ENCODE data around the gene FUT6.
"Not testable (repeated sequence)": the region's sequence is repeated elsewhere in the genome, so short reads cannot be mapped to it uniquely, and the experiment has no call there.

The FUT6 gene

DNA sequence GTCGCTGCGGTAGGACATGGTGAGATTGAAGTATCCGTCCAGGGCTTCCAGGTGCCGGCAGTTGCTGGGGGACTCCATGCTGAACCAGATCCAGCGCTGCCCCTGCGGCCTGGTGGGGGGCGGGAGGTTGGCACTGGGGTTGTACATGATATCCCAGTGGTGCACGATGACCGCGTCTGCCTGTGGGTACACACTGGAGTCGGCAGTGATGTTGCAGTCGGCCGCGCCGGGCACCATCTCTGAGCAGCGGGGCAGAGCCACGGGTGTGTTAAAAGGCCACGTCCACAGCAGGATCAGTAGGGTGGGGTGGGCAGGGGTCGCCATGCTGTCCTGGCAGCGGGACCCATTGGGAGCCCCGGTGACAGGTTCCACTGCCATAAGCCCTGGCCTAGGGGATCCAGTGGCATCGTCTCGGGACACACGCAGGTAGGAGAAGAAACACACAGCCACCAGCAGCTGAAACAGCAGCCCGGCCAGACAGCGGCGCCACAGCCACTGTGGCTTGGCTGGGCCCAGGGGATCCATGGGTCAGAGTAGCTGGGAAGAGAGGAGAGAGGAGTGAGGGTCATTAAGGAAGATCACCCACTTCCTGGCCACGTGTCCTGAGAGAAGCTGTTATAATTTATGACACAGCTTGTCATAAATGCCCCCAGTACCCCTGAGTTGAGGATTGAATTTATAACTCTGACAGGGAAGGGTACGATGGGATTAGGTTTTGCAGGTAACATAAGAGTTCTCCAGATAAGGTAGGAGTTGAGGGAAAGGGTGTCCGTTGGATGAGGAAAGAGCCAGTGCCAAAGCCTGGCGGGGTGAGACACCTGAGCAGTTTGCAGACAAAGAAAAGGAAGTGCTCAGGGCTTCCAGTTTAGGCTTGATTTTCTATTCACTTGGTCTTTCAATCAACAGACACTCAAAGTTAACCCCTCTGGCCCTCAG lies 28.0 kb upstream of the FUT6 start:
- no peak for FAIRE-seq
- TF ChIP-seq POLR2A (IDR thresholded peaks at IDR 0.05; ENCODE audit: low read depth, low read length), result no peak
- DNase-seq (ENCODE audit: insufficient read length, low spot score), result no peak

DNA sequence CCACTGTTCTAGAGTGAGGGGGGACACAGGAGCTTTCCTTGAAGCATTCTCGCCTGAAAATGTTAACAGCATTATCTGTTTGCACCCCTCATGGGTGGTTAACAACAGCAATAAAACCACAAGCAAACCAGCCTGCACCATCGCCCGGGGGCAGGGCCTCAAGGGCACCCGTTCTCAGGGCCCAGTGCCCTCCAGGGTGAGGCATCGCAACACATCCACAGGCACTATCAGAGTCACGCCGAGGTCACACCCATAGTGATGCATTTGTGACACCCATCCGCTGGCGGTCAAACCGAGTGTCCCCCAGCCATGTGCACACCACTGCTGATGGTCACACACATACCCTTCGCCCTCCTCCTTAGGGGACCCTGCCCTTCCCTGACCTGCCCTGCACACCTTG lies 26.3 kb upstream of the FUT6 start:
- FAIRE-seq (no peak), DNase-seq (ENCODE audit: insufficient read length, low spot score) (no peak)
- TF ChIP-seq POLR2A (IDR thresholded peaks at IDR 0.05; ENCODE audit: low read depth, low read length), result no peak

DNA sequence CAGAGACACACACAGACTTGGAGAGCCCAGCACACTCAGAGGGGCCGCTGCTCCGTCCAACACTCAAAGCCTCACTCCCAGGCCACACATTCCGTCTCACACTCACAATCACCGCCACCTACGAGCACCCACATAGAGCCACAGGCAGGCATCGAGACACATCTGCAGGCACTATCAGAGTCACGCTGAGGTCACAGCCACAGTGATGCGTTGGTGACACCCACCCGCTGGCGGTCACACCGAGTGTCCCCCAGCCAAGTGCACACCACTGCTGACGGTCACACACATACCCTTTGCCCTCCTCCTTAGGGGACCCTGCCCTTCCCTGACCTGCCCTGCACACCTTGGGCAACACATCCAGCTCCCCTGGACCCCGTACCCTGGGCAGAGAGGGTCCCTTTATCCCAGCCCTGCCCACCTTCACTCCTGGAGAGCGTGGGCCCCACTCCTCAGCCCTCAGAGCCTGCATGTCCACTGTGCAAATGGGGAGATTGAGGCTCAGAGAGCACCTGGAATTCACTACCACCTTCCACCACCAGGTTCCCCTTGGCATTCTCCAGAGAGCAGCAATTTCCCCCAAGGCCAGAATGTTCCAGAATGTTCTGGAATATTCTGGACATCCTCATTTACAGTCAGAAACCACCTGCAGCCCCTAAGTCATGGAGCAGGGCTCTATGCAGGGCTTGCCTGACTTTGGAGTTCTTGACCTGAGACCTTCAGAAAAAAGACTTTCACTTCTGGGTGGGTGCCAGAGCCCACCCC lies 25.4 kb upstream of the FUT6 start:
- FAIRE-seq (no peak), DNase-seq (ENCODE audit: insufficient read length, low spot score) (no peak)
- TF ChIP-seq POLR2A (IDR thresholded peaks at IDR 0.05; ENCODE audit: low read depth, low read length), result no peak

DNA sequence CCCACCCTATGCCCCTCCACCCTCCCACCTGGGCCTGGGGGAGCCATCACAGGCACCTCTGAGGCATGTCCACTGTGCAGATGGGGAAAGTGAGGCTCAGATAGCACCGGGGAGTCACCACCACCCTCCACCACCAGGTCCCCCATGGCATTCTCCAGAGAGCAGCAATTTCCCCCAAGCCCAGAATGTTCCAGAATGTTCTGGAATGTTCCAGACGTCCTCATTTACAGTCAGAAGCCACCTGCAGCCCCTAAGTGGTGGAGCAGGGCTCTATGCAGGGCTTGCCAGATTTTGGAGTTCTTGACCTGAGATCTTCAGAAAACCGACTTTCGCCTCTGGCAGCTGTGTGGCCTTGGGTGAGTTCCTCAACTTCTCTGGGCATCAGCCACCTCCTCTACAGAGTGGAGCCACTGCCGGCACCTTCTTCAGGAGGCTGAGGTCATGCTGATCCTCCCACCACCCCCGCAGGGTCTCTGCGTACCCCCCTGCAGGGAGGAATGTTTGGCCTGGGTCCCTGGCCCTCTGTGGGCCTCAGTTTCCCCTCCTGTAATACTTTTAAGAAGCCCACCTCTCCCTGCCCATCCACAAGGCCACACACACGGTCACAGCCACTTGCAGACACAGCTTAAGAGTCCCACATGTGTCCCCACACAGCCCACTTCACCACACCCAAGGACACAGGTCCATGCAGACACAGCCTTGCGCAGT lies 24.7 kb upstream of the FUT6 start:
- DNase-seq (ENCODE audit: insufficient read length, low spot score), result no peak
- no peak for TF ChIP-seq POLR2A (IDR thresholded peaks at IDR 0.05; ENCODE audit: low read depth, low read length)
- no peak for FAIRE-seq

DNA sequence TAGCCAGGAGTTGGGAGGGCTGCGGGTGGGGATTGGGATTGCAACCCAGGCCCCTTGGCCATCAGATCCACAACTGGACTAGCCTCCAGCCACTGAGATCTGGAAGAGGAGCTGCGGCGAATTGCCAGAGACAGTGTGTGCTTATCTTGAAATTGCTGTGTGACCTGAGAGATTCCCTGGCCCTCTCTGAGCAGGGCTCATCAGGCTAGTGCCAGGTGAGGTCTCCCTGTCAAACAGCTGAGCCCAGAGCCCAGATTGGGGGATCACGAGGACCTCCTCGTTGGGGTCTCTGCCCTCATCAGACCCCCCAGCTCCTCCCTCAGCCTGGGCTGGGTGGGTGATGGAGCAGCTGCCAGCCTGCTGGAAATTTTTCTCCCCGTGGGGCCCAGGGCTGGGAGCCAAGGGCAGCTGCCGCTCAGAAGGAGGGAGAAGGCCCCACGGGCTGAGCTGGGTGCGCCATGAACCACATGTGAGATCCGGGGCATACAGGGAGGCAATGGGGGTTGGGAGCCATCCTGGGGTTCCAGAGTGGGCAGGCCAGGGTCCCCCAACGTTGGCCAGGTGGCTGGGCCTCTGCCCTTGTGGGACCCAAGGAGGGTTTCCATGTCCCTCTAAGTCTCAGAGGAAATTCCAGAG lies 23.6 kb upstream of the FUT6 start:
- FAIRE-seq, result no peak
- TF ChIP-seq POLR2A (IDR thresholded peaks at IDR 0.05; ENCODE audit: low read depth, low read length), result no peak
- no peak for DNase-seq (ENCODE audit: insufficient read length, low spot score)

DNA sequence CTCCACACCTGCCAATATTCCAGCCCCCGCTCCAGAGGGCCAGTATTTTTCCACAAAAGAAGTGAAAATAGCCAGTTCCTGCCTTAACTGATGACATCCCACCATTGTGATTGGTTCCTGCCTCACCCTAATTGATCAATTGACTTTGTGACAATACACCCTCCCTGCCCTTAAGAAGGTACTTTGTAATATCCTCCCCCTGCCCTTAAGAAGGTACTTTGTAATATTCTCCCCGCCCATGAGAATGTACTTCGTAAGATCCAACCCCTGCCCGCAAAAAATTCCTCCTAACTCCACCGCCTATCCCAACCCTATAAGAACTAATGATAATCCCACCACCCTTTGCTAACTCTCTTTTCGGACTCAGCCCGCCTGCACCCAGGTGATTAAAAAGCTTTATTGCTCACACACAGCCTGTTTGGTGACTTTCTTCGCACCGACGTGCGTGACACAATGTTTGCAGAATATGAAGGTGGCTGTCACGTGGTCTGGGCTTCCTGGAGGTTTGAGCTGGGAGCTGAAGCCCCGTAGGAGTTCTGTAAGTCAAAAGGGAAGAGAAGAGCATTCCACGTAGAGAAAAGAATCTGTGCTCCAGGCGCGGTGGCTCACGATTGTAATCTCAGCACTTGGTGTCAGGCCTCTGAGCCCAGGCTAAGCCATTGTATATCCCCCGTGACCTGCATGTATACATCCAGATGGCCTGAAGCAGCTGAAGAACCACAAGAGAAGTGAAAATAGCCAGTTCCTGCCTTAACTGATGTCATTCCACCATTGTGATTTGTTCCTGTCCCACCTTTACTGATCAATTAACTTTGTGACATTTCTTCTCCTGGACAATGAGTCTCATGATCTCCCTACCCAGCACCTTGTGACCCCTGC lies 17.9 kb upstream of the FUT6 start:
- no peak for FAIRE-seq
- no peak for DNase-seq (ENCODE audit: insufficient read length, low spot score)
- TF ChIP-seq POLR2A (IDR thresholded peaks at IDR 0.05; ENCODE audit: low read depth, low read length), result no peak

DNA sequence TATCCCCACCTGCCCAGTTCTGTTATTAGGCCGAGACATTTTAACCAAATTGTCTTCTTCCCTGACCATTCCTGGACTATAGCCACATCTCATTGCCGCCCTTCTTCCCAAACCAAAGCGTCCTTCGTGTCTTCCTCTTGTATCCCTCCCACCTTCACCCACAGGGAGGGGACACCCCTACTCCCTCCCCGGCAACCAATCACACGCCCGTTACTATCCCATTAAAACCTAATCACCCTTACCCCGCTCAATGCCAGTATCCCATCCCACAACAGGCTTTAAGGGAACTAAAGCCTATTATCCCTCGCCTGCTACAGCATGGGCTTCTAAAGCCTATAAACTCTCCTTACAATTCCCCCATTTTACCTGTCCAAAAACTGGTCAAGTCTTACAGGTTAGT lies 15.6 kb upstream of the FUT6 start:
- not testable (repeated sequence) for FAIRE-seq; DNase-seq (ENCODE audit: insufficient read length, low spot score)

DNA sequence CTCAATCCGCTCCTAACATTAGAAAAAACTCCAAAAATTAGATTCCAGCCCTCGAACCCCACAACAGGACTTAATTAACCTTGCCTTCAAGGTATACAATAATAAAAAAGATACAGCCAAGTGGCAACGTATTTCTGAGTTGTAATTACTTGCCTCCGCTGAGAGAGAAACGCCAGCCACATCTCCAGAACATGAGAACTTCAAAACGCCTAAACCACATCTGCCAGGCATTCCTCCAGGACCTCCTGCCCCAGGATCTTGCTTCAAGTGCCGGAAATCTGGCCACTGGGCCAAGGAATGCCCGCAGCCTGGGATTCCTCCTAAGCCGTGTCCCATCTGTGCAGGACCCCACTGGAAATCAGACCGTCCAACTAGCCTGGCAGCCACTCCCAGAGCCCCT lies 14.6 kb upstream of the FUT6 start:
- FAIRE-seq, result not testable (repeated sequence)

DNA sequence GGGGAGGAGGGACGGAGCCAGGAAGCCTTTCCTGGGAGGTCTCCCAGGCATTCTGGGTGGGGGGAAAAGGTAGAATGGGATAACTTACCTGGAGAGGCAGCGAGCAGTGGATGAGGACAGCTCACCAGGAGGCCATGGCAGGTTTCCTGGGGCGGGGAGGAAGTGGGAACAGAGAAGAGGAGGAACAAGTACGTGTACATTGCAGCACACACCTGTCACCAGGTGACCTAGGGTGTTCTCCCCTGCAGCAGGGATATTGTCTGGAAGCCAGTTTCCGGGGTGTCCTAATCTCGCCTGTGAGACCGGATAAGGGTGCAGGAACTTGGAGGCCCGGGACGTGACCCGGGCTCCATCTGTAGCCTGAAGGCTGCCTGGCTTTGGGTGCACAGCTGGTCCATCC lies 11.8 kb upstream of the FUT6 start, which contains the start of gene FUT3:
FUT3 (minus strand) TSS at position 148 of the 400 bp plus-strand sequence.
- DNase-seq (ENCODE audit: insufficient read length, low spot score), result no peak
- TF ChIP-seq POLR2A (IDR thresholded peaks at IDR 0.05; ENCODE audit: low read depth, low read length), result no peak
- no peak for FAIRE-seq

More for the DNA sequence above, 14.6 kb upstream of the FUT6 start:
- DNase-seq (ENCODE audit: insufficient read length, low spot score), result not testable (repeated sequence)

DNA sequence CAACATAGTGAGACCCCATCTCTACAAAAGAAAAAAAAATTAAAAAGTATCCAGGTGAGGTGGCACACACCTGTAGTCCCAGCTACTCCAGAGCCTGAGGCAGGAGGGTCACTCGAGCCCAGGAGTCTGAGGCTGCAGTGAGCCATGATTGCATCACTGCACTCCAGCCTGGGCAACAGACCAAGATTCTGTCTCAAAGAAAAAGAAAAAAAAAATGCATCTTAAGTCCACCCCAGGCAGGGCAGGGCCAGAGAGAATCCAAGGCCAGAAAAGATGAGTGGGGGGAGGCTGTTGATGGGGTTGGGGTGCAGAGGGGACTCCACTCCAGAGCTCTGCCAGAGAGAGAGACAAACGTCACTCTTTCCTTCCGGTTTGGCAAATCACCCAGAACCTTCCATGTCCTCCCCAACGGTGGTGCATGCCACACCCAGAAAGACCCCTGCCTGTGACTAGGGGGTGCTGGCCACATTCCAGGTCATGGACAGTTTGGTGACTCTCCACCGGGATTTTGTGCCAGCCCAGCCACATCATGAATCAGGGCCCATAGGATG lies 11.3 kb upstream of the FUT6 start:
- FAIRE-seq, result no peak
- DNase-seq (ENCODE audit: insufficient read length, low spot score), result no peak
- no peak for TF ChIP-seq POLR2A (IDR thresholded peaks at IDR 0.05; ENCODE audit: low read depth, low read length)

DNA sequence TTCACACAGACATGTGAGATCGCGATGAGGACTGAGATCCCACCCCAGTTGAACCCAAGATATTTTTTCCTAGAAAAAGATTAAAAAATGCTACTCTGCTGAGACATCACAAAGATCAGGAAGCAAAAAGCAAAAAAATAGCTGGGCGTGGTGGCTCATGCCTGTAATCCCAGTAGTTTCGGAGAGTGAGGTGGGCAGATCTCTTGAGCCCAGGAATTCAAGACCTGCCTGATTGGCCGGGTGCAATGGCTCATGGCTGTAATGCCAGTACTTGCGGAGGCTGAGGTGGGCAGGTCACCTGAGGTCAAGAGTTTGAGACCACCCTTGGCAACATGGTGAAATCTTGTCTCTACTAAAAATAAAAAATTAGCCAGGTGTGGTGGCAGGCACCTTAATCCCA lies 10.7 kb upstream of the FUT6 start:
- DNase-seq (ENCODE audit: insufficient read length, low spot score) (no peak), FAIRE-seq (no peak)
- TF ChIP-seq POLR2A (IDR thresholded peaks at IDR 0.05; ENCODE audit: low read depth, low read length), result no peak

DNA sequence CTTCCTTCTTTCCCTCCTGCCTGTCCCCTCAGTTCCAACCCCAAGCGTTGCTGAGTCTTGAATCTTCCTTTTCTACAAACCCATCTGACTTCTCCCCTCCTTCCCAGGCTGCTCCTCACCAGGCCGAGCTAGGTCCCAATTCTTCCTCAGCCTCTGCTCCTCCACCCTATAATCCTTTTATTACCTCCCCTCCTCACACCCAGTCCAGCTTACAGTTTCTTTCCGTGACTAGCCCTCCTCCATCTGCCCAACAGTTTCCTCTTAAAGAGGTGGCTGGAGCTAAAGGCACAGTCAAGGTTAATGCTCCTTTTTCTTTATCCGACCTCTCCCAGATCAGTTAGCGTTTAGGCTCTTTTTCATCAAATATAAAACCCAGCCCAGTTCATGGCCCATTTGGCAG lies 9.1 kb upstream of the FUT6 start:
- DNase-seq (ENCODE audit: insufficient read length, low spot score); FAIRE-seq: not testable (repeated sequence)

DNA sequence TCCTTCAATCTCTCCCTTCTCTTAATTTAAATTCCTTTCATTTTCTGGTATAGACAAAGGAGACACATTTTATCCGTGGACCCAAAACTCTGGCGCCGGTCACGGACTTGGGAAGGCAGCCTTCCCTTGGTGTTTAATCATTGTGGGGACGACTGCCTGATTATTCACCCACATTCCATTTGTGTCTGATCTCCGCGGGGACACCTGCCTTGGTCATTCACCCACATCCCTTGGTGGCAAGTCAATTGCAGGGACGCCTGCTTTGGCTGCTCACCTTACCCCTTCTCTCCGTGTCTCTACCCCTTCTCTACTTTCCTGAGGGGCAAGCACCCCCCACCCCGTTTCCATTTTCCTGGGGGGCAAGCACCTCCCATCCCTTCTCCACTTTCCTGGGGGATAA lies 8.3 kb upstream of the FUT6 start:
- not testable (repeated sequence) for FAIRE-seq

More for the DNA sequence above, 8.3 kb upstream of the FUT6 start:
- DNase-seq (ENCODE audit: insufficient read length, low spot score), result not testable (repeated sequence)
